DMS 273 (cell line): ENCODE data around the gene C6orf136.
A peak's percentile ranks its signal among the peaks of the same experiment; 100 is the strongest.

Experiments used
- DNase-seq: peaks from one replicate; lab custom pipeline; 2025; ENCODE audit not compliant: unreplicated experiment; lab: John Stamatoyannopoulos, UW

C6orf136 gene, protein sequence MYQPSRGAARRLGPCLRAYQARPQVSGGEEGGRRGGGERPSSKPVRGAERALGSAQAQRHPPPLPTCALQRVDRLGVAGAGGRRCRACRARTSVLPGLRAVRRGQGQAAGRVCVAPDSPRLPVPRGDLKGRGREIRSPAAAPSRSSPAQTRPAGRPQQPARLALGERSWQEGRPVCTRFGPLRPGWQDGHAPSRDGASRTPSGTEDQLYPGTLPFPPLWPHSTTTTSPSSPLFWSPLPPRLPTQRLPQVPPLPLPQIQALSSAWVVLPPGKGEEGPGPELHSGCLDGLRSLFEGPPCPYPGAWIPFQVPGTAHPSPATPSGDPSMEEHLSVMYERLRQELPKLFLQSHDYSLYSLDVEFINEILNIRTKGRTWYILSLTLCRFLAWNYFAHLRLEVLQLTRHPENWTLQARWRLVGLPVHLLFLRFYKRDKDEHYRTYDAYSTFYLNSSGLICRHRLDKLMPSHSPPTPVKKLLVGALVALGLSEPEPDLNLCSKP

DNA sequence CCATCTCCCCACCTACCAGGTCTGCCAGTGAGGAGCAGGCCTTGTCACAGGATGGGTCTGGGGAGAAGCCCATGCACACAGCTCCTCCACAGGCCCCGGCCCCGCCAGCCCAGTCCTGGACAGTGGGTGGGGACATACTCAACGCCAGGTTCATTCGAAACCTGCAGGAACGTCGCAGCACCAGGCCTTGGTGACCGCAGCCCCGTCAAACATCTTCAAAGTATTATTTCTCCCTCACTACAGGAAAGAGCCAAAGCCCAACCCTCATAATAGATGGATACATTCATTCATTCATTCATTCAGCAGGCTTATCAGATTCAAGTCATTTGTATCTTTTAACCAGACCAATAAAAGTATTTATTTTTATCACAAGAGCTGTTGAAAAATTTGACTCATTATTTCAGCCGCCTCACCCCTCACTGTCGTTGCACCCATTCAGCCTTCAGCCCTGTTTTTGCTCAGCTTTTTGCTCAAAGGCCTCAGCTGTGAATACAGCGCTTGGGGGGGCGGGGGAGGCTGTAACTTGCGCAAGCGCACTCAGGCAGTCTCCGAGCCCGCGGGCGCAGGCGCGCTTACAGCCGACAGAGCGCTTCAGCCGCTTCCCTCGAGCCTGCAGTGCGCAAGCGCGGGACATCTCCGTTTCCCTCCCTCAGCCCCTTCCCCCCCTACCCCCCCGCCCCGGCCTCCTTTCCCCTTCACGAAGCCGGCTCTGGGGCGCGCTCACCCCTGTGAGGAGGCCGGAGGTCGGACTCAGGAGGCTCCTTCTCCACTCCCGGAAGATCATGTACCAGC lies at the start of gene C6orf136:
C6orf136 (plus strand) TSS at position 684 of the 792 bp plus-strand sequence; CDS start at position 783, 99 bp downstream.
- peak; percentile 97 for DNase-seq

DNA sequence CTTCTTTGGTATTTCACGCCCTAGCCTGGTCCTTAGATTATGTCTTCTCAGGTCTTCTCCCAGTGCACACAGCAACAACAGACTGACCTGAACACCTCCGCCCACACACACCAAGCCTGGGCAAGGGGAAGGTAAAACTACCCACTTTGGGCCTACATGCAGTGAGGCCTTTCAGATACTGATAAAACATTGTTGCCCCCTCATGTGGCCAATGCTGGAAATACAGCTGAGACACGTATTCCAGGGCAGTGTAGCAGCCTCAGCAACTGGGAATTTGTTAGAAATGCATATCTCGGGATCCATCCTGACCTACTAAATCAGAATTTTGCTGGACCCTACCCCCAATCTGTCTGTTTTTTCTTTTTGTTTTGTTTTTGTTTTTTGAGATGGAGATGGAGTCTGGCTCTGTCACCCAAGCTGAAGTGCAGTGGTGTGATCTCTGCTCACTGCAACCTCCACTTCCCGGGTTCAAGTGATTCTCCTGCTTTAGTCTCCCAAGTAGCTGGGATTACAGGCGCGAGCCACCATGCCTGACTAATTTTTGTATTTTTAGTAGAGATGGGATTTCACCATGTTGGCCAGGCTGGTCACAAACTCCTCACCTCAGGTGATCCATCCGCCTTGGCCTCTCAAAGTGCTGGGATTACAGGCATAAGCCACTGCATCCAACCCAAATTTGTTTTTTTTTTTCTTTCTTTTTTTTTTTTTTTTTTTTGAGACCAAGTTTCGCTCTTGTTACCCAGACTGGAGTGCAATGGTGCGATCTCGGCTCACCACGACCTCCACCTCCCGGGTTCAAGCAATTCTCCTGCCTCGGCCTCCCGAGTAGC lies 49.4 kb upstream of the C6orf136 start:
- DNase-seq = peak; percentile 92

DNA sequence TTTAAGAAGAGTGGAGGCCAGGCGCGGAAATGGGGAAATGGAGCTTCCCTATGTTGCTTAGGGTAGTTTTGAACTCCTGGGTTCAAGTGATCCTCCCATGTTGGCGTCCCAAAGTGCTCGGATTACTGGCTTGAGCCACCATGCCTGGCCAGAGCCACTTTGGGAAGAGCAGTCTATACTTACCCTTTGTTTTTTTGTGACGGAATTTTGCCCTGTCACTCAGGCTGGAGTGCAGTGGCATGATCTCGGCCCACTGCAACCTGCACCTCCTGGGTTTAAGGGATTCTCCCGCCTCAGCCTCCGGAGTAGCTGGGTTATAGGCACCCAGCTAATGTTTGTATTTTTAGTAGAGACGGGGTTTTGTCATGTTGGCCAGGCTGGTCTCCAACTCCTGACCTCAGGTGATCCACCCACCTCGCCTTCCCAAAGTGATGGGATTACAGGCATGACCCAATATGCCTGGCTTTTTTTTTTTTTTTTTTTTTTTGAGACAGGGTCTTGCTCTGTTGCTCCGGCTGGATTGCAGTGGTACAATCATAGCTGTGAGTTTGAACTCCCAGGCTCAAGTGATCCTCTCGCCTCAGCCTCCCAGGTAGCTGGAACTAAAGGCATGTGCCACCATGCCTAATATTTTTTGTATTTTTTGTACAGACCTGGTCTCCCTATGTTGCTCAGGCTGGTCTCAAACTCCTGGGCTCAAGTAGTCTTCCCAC lies 47.9 kb upstream of the C6orf136 start:
- DNase-seq = no peak

DNA sequence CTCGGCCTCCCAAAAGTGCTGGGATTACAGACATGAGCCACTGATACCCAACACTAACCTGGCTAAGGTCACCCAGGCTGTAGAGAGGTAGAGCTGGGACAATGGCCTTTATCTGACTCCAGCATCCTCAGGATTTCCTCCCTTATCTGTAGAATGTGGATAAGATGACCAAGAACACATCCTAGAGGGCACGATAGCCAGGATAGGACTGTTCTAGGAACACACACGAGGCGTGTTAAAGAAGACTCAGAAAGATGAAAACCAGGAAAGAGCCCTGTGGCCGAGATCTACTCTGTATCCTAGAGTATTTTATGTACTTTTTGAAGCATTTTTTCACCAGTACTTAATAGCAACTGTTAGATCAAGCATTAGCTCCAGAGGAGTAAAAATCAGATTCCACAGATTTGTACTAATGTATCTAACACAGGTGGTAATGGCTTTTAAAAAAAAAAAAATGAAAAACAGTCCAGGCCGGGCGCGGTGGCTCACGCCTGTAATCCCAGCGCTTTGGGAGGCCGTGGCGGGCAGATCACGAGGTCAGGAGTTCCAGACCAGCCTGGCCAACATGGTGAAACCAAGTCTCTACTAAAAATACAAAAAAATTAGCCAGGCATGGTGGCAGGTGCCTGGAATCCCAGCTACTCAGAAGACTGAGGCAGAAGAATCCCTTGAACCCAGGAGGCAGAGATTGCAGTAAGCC lies 47.2 kb upstream of the C6orf136 start:
- DNase-seq = no peak

DNA sequence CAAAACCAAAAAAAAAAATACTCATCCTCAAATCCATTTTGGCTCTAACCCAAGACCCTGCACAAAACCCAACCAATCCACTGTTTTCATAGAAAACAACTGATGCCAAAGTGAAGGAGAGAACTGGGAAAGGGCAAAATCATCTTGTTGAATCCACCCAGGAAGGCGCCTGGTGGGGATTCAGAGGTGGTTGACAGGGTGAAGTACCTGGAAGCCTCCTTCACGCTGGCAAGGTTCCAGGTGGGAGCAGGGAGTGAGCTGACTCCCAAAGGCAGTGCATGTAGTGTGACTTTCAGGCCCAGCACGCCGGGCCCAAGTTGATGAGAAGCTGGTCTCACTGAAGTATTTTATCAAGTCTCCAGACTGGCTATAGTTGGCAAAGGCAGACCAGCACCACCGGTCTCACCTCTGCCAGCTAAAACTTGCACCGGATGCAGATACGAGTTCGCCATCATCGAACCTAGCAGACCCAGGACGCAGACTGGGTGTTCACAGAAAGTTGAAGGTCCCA lies 46.4 kb upstream of the C6orf136 start:
- DNase-seq = peak; percentile 41

DNA sequence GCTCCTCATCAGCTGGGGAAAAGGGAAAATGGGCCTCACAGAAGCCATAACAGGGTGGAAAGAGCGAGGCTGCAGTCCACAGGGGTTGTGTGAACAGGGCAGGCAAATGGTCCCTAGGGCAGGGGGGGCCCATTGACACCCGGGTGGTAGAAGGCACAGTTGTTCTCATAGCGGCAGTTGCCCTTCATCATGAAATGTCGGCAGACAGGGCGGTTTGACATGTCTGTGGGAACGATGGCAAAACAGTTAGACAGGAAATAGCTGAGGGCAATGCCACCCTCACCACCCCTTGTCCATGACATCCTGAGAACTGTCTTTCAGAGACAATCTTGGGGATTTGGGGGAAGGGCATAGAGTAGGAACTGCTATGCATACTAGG lies 45.5 kb upstream of the C6orf136 start:
- no peak for DNase-seq

DNA sequence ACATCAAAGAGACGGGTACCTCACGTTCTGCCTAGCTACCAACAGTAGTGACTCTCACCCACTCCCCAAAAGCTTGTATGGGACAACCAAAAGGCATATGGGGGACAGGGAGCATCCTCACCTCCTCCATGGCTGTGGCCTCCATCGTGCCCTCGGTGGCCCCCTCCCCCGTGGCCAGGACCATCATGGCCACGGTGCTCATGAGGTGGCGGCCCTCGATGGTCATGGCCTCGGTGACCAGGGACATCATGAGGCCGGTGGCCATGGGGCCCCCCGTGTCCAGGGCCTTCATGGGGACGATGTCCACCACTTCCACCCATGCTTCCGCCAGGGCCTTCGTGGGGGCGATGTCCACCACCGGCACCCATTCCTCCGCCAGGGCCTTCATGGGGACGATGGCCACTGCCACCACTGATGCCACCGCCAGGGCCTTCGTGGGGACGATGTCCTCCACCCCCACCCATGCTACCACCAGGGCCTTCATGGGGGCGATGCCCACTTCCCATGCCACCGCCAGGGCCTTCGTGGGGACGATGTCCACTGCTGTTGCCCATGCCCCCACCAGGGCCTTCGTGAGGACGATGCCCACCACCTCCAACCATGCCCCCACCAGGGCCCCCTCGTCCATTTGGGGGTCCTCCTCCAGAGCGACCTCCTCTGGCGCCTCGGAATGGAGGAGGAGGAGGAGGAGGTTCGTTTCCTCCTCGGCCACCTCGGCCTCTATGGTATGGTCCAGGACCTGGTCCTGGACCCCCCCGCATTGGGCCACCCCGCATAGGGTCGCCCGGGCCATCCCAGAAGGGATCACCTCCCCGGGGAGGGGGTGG lies 44.9 kb upstream of the C6orf136 start:
- no peak for DNase-seq

DNA sequence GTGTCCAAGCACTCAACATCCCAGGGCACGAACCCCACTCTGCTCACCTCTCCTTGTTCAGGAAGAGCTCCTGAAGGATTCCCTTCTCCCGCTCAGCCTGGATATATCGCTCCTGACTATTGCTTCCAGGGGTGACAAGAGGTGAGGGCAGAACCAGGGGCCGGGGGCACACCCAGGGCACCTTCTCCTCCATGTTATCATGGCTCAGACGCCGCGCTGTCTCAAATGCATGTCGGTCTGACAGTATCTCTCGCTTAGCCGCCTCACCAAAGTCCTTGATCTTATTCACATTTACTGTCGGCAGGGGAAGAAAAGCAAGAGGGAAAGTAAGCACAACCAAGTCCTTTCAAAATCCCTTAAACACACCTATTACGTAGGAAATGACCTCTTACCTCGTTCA lies 43.0 kb upstream of the C6orf136 start:
- DNase-seq = no peak

DNA sequence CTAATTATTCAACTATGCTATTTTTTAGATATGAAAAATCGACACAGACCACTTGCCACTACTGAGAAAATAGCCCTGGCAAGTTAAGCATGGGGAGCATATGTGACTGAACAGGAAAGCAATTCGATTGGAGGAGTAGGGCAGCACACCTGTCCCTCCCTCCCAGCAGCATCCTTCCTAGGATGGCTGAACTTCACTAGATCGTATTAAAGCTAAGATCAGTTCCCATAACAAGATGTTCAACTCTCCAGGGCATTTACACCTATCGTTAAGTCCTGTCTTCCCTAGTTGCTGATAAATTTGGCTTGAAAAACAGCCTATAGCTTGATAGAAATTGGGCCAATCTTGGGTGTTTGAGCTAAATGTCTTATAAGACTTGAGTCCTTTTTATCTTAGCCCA lies 36.9 kb upstream of the C6orf136 start:
- no peak for DNase-seq

DNA sequence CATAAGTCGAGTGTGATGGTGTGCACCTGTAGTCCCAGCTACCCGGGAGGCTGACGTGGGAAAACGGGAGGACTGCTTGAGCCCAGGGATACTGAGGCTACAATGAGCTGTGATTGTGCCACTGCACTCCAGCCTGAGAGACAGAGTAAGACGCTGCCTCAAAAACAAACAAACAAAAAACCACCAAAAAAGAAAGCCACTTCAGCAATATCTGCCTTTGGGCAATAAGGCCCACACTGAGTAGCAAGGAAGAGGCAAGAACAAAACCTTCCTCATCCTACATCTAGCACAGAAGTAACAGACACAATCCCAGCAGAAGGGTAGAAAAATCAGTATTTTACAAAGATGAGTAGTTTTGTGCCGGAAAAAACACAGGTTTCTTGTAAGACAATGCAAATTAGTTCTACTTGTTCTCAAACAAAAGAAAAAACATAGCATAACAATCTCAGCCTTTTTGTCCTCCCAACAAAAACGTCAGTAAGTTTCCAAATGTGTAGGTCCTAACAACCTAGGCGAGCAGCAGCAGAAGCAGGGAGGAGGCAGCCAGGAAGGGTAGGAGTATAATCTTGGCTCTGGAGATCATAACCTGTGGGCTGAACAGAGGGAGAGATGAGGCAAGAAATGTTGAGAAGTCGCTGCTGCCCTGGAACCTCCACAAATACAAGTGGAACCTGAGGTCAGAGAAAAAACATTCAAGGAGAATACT lies 35.6 kb upstream of the C6orf136 start:
- no peak for DNase-seq

DNA sequence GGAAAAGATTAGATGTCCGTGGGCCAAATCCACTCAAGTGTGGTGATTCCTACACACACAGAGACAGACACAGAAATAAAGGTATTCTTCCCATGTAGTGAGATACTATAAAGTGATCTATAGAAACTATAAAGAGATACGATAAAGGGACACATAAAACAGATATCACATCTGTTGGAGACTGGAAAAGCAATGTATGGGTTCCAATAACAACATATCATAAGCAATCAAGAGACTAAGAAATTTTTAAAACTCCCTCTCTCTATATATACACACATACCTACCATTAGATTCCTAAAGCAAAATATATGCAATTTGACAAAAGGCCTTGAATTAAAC lies 35.1 kb upstream of the C6orf136 start:
- no peak for DNase-seq

DNA sequence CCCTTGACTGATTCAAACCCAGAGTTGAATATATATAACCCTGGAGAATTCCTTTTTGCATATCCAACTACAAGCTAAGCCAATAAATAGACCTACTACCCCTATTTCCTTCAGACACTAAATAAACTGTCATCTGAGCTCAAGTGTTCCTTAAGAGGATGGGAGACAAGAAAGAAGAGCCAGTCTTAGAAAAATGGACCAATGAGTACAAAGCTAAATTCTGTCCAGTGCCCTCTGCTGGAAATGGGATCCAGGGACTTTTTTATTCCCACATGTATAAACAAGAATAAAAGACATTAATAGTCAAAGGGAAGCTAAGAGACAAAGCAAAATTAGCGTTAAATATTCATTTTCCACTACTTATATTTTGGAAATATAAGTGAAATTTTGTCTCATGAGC lies 34.7 kb upstream of the C6orf136 start:
- peak; percentile 42 for DNase-seq

DNA sequence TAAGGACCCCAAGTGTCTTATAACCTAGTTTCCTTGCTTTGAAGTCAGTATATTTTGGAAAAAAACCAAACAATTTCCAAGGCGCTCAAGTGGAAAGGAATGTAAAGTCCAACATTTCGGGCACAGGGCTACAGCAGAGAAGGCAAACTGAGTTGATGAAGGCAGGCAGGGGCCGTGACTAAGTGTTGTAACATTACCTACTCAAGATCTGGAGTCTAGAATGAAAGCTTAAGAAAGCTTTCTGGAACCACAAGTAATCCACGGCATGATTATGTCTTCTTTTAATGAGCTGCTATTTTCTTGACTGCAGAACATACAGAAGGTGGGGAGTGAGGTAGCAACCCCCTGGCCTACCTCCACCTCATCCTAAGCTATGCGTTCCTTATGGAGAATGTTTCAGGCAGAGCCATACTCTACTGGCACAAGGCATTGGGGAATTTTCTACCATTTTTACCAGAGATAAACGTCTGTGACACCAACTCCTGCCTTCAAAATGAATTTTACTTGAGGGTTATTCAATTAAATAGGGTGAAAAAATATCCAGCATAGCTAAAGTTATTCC lies 34.2 kb upstream of the C6orf136 start:
- DNase-seq = peak; percentile 24

DNA sequence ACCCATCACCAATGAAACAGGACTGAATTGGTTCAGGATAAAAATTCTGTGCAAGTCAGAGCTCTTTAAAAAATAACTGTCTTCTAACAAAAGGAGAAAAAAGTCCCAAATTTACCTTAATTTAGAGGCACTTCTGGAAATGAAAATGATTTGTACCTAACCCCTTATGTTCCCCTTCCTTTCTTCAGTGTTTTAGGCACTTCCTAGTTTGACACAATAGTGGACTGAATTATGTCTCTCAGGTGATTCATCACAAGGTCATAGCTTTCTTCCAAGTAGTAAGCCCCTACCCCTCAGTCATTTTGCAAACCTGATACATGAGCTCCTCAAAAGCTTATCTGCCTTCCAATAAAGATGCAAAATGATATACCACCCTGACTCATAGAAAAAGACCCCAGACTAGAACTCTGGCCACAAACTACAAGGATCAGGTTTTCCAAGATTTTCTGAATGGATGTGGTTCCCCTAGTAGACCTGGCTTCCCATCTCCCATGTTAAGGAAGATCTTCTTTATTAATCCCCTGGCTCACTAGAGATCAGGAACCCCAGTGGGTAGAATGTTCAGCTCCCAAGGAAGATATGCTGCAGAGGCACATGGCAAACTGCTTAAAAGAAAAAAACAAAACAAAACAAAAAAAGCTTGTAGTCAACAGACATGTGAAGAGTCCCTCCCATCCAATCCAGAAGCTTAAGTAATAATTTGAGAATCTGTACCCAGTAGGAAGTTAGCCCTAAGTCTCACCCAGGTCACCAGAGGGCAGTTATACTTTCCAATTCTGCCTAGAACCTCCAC lies 33.5 kb upstream of the C6orf136 start:
- DNase-seq = no peak

DNA sequence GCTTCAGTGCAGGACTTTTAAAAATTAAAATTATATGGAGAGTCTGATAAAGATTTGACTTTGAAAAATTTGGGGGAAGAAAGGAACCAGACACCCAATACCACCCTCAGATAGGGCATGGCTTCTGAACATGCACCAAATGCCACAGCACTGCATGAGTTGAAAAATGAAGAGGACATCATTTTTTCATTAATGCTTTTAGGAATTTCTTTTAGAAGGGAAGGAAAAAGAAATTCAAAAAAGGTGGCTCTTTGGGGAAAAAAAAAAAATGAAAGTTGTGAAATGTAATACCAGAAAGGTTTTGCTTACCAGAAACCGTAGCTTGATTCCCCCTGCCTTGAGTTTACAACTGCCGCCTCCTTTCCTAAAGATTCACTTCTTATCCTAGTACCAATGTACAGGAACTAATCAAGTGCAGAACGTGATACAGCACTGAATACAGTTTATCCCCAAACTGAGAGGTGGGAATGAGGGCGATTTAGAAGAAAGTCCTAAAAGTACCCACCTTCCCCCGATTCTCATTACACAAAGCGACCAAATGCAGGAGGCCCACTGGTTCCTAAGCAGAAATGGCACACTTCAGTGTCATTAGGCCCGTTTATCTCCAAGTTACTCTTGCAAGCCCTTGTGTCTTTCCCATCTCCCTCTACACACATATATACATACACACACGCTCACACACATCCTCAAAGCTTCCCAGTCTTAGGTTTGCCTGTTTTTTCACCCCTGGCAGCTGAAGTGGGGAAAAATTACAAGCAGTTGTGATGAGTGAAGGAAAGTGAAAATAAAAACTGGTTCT lies 32.7 kb upstream of the C6orf136 start:
- peak; percentile 48 for DNase-seq

DNA sequence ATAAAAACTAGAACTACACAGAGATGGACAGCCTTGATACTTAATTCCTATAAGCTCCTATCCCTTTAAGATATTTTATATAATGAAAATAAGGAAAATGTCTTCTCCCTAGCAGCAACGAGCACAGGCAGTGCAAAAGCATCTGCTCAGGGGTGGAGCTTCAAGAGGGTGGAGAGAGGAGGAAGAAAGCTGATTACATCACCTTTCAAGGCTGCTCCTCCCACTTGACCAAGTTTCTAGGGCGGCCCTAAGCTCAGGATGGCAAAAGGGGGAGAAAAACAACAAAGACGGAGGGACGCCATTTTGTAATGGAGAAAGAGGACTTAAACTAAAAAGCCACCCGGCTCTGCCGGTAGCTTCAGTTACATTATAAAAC lies 32.1 kb upstream of the C6orf136 start:
- peak; percentile 99 for DNase-seq
